ENCODE measurements around the gene SLC25A41.

- TF ChIP-seq SP1 (IDR thresholded peaks at IDR 0.05) = no peak
- TF ChIP-seq LEF1 (IDR thresholded peaks at IDR 0.05; ENCODE audit: borderline replicate concordance) = no peak
- TF ChIP-seq L3MBTL2 (conservative IDR thresholded peaks at IDR 0.05) = no peak
- TF ChIP-seq FOXA1 (IDR thresholded peaks at IDR 0.05) = no peak
- no peak for TF ChIP-seq FOXK2 (IDR thresholded peaks at IDR 0.05)
- no peak for TF ChIP-seq SUZ12 (IDR thresholded peaks at IDR 0.05)
- no peak for TF ChIP-seq ARNT (IDR thresholded peaks at IDR 0.05)
- no peak for TF ChIP-seq TARDBP (IDR thresholded peaks at IDR 0.05)
- TF ChIP-seq NFRKB (IDR thresholded peaks at IDR 0.05) = no peak
- TF ChIP-seq ZNF384 (IDR thresholded peaks at IDR 0.05) = no peak
- no peak for TF ChIP-seq HDGF (IDR thresholded peaks at IDR 0.05; ENCODE audit: borderline replicate concordance)
Measured at GRCh38 chr19:6431891-6432290, 1.7 kb downstream of the SLC25A41 start.
